ACC112 (cell line): ENCODE data around the gene CIT.
"Not testable (repeated sequence)": the region's sequence is repeated elsewhere in the genome, so short reads cannot be mapped to it uniquely, and the experiment has no call there.

Source experiments
- H2AFZ ChIP-seq: fragments of 200-600 bp; sonication (generic); one replicate; pipeline ENCODE4 v1.6.0; 2017; ENCODE audit warnings: antibody characterized with exemption, low read length; ENCODE audit not compliant: unreplicated experiment
- H3K27ac ChIP-seq: fragments of 200-600 bp; sonication (generic); 2 replicates; pipeline ENCODE4 v1.5.1; 2014; ENCODE audit warnings: low read depth, mild to moderate bottlenecking, antibody characterized with exemption, low read length, moderate library complexity
- H3K27me3 ChIP-seq: fragments of 200-600 bp; sonication (generic); 2 replicates; pipeline ENCODE4 v1.6.1; 2014; ENCODE audit warnings: mild to moderate bottlenecking, antibody characterized with exemption, low read length, moderate library complexity, mixed read lengths; ENCODE audit not compliant: insufficient read depth
- H3K36me3 ChIP-seq: fragments of 200-600 bp; sonication (generic); 2 replicates; pipeline ENCODE4 v1.6.1; 2016; ENCODE audit warnings: mild to moderate bottlenecking, antibody characterized with exemption, low read length, moderate library complexity, mixed read lengths; ENCODE audit not compliant: insufficient read depth
- H3K4me1 ChIP-seq: fragments of 200-600 bp; sonication (generic); one replicate; pipeline ENCODE4 v1.6.1; 2016; ENCODE audit warnings: low read length, mixed read lengths; ENCODE audit not compliant: insufficient read depth, unreplicated experiment, control insufficient read depth
- H3K4me3 ChIP-seq: fragments of 200-600 bp; sonication (generic); 2 replicates; pipeline ENCODE4 v1.5.1; 2014; ENCODE audit warnings: mild to moderate bottlenecking, low read depth, low read length
- H3K79me2 ChIP-seq: fragments of 200-600 bp; sonication (generic); one replicate; pipeline ENCODE4 v1.6.0; 2016; ENCODE audit warnings: low read length; ENCODE audit not compliant: control insufficient read depth, unreplicated experiment, insufficient read depth

CIT gene

DNA sequence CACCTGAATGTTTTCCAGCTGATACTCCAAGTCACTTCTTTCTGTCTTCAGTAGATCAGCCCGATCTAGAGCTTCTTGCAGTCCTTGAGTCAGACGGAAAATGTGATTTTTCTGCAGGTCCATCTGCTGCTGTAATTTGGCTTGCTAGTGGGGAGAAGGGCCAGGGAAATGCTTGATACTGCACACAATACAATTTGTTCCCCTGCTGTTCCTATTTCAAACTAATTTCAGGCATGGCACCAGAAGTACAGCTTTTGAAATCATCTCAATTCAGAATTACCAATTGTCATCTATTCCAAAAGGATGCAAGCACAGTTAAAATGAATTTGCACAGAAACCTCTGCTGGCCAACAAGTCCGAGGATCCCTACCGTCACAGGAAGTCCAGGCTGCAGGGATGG lies 155.8 kb downstream of the CIT start:
- Histone ChIP-seq H3K4me3 (no peak overlapping the region), H3K27ac (no peak overlapping the region), H3K36me3 (no peaks in the 10 kb centered on the region), H2AFZ (no peak overlapping the region), H3K4me1 (peaks cover 8% of the 10 kb centered on the region), H3K79me2 (no peaks in the 10 kb centered on the region), H3K27me3 (no peaks in the 10 kb centered on the region)

DNA sequence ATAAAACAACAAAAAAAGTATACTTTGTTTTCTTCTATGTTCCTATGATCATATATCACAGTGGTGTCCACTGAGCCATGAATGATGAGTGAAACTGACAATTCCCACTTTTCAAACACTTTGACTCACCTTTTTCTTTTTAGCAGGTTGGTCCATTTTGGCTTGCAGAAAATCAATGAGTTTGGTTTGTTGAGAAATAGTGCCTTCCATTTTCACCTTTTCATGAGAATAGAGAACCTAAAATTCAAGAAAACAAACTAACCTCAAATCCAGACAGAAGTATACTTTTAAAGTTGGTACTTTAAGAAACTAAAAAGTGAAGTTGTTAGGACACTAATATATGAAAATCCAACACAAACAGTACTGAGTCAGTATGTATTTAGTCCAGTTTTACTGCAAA lies 156.8 kb downstream of the CIT start:
- Histone ChIP-seq H3K36me3 (peaks cover 4% of the 10 kb centered on the region; the same call in 1 of the 2 replicates), H3K4me1 (peaks cover 17% of the 10 kb centered on the region), H2AFZ (no peak overlapping the region), H3K4me3 (no peak overlapping the region), H3K79me2 (no peaks in the 10 kb centered on the region), H3K27me3 (no peaks in the 10 kb centered on the region), H3K27ac (no peak overlapping the region)

DNA sequence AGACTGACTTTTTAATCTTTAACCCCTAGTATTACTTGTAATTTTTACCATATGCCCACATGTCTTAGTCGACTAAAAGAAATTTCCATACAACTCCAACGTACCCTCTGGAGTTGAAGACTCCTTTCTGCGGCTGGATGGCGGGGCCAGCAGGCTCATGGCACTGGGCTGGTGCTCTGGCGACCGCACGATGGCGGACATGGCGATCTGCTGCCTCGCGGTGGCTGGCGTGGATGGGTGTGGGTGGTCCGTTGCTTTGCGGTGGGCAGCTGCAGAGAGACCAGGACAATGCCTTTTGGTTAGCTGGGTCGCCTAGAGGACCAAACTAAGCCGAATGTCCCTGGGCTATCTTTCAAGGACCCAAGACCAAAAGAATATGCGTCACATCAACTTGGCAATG lies 159.0 kb downstream of the CIT start:
- Histone ChIP-seq H2AFZ (no peak overlapping the region), H3K4me3 (no peak overlapping the region), H3K4me1 (peaks cover 18% of the 10 kb centered on the region), H3K27me3 (no peaks in the 10 kb centered on the region), H3K27ac (no peak overlapping the region), H3K36me3 (peaks cover 23% of the 10 kb centered on the region), H3K79me2 (no peaks in the 10 kb centered on the region)

DNA sequence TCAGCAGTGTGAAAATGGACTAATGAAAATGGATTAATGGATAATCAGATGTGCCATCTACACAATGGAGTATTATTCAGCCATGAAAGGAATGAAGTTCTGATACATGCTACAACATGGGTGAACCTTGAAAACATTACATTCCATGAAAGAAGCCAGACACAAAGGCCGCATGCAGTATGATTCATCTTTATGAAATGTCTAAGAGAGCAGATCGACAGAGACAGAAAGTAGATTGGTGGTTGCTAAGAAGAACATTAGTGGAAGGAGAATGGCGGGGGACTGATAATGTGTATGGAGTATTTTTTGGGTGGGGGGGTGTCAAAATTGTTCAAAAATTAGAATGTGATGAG lies 161.9 kb downstream of the CIT start:
- Histone ChIP-seq H3K27ac (no peak overlapping the region), H3K36me3 (peaks cover 34% of the 10 kb centered on the region), H3K4me3 (no peak overlapping the region), H3K79me2 (no peaks in the 10 kb centered on the region), H3K27me3 (no peaks in the 10 kb centered on the region), H2AFZ (no peak overlapping the region), H3K4me1 (peaks cover 18% of the 10 kb centered on the region)

DNA sequence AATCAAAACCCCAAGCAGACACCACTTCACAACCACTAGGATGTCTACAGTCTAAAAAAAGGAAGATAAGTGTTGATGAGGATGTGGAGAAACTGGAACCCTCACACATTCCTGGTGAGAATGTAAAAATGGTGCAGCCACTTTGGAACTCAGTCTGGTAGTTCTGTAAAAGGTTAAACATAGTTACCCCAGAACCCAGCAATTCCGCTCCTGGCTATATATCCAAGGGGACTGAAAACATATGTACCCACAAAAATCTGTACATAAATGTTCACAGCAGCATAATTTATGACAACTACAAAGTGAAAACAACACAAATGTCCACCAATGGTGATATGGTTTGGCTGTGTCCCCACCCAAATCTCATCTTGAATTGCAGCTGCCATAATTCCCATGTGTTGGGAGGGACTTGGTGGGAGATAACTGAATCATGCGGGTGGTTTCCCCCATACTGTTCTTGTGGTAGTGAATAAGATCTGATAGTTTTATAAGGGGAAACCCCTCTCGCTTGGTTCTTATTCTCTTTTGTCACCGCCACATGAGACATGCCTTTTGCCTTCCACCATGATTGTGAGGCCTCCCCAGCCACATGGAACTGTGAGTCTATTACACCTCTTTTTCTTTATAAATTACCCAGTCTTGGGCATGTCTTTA lies 162.4 kb downstream of the CIT start:
- no peak overlapping the region for H3K4me3 ChIP-seq
- H3K4me1 ChIP-seq = peaks cover 18% of the 10 kb centered on the region
- H3K36me3 ChIP-seq = peaks cover 34% of the 10 kb centered on the region
- no peak overlapping the region for H2AFZ ChIP-seq
- no peaks in the 10 kb centered on the region for H3K79me2 ChIP-seq
- no peak overlapping the region for H3K27ac ChIP-seq
- H3K27me3 ChIP-seq = no peaks in the 10 kb centered on the region

DNA sequence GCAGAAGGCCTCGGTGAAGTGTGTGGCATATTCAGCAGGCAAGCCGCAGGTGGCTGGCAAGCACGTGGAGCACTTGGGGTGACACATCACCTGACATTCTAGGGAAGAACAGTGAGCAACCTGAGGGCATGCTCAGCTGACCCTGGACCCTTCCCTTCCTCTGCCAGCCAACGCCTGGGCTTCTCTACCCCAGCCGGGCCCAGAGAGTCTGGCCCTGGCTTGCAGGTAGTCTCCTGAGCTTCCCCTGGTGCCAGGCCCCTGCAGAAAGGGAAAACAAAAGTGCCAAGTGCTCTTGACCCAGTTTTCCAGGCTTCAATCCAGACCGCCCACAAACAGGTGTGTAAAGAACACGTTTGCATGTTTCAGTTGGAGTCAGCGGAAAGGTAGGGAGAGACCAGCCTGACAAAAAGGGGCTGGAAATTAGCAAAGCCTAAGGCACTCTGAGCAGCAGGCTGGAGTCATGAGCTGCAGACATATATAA lies 163.5 kb downstream of the CIT start:
- no peak overlapping the region for H2AFZ ChIP-seq
- peaks cover 41% of the 10 kb centered on the region for H3K36me3 ChIP-seq
- peaks cover 18% of the 10 kb centered on the region for H3K4me1 ChIP-seq
- H3K79me2 ChIP-seq = no peaks in the 10 kb centered on the region
- H3K27me3 ChIP-seq = no peaks in the 10 kb centered on the region
- no peak overlapping the region for H3K27ac ChIP-seq
- H3K4me3 ChIP-seq = no peak overlapping the region

DNA sequence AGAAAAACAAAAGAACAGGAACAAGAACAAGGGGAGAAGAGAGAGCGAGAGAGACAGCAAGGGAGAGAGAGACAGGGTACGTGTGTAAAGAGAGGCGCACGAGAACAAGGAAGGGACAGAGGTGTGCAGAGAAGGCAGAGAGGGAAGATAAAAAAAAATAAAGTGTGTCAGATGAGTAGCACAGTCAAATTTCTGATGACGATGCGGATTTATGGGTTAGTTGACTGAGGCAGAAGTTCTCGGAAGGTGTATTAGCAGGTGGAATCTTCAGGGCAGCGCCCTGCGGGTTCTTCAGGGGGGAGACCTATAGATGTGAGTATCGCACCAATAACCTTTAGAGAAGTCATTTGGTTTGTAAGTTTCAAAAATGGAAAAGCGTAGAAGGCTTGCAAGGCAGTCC lies 164.4 kb downstream of the CIT start:
- Histone ChIP-seq H2AFZ (no peak overlapping the region), H3K79me2 (no peaks in the 10 kb centered on the region), H3K27me3 (no peaks in the 10 kb centered on the region), H3K4me3 (no peak overlapping the region), H3K36me3 (peaks cover 41% of the 10 kb centered on the region), H3K27ac (no peak overlapping the region), H3K4me1 (peaks cover 18% of the 10 kb centered on the region)

DNA sequence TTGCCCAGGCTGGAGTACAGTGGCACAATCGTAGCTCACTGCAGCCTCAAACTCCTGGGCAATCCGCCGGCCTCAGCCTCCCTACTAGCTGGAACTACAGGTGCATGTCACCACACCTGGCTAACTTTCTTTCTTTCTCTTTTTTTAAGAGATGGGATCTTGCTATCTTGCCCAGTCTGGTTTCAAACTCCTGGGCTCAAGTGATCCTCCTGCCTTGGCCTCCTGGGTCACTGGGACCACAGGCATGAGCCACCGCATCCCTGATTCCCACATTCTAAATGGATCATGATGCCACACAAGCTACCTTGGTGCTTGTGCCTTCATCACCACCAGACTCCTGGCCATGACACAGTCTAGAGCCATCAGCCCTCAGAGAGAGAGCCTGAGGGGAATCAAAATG lies 165.4 kb downstream of the CIT start:
- Histone ChIP-seq H3K4me1 (peaks cover 14% of the 10 kb centered on the region), H3K4me3 (no peak overlapping the region), H3K27me3 (no peaks in the 10 kb centered on the region), H3K79me2 (no peaks in the 10 kb centered on the region), H3K36me3 (peaks cover 44% of the 10 kb centered on the region), H3K27ac (no peak overlapping the region), H2AFZ (no peak overlapping the region)

DNA sequence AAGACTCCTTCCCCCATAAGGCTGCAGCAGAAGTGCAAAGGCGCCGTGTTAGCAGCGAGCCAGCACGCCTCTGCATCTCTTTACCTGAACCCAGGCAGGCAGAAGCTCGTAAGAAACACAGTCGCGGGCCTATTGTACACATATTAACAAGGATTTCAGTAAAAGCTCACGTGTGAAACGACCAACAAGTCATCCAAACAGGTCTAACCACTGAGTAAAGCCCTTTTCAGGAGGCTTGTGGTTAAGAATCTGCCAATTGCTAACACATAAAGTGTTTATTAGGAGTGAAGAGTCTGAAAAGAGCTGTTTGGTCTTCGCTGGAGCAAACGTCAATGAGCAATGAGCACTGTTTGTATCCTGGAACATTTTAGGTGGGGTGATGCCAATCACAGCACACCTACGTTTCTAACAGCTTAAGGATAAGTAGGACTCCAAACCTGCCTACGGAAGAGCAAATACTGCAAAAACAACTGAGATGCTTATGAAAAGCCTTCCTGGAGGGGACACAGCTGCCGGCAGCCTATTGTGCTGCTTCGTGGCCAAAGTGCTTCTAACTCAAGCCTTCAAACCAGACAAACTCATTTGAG lies 166.1 kb downstream of the CIT start:
- H3K4me1 ChIP-seq = peaks cover 8% of the 10 kb centered on the region
- H3K36me3 ChIP-seq = peaks cover 44% of the 10 kb centered on the region

DNA sequence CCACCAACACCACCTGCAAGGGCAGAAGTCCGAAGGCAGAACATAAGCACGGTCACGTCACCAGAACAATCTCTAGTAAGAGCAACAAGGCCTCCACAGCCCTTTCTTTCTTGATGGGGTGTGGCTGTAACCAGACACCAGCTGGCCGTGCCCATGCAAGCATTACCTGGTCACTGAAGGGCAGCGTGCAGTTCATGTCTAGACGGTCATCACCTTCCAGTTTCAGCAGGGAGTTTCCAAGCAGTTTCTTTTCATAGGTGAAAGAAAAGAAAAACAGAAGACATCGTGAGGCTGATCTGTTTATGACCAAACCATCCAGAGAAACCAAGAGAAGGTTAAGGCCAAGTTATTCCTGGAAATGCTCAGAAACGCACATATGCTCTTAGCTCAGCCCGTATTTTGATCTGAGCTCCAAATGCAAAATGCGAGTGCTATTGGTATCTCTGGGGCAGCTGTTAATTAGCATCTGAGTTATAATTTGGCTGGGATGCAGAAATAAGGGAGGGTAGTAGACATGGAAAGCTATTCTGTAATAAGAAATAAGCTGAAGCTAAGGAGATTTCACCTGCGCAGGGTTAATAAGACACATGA lies 166.7 kb downstream of the CIT start:
- Histone ChIP-seq H2AFZ (no peak overlapping the region), H3K4me3 (no peak overlapping the region), H3K27me3 (no peaks in the 10 kb centered on the region), H3K79me2 (no peaks in the 10 kb centered on the region), H3K27ac (no peak overlapping the region), H3K4me1 (peaks cover 2% of the 10 kb centered on the region), H3K36me3 (peaks cover 41% of the 10 kb centered on the region)

More for the DNA sequence above, 166.1 kb downstream of the CIT start:
- no peaks in the 10 kb centered on the region for H3K79me2 ChIP-seq
- H2AFZ ChIP-seq = no peak overlapping the region
- H3K4me3 ChIP-seq = no peak overlapping the region
- H3K27ac ChIP-seq = no peak overlapping the region
- H3K27me3 ChIP-seq = no peaks in the 10 kb centered on the region

DNA sequence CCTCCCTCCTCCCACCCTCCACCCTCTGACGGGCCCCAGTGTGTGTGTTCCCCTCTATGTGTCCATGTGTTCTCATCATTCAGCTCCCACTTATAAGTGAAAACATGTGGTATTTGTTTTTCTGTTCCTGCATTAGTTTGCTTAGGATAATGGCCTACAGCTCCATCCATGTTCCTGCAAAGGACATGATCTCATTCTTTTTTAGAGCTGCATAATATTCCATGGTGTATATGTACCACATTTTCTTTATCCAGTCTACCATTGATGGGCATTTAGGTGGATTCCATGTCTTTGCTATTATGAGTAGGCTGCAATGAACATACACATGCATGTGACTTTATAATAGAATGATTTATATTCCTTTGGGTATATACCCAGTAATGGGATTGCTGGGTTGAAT lies 170.7 kb downstream of the CIT start:
- H3K27ac ChIP-seq, H3K27me3 ChIP-seq, H3K4me3 ChIP-seq, H3K4me1 ChIP-seq, H3K79me2 ChIP-seq, H2AFZ ChIP-seq: not testable (repeated sequence)
- H3K36me3 ChIP-seq = peaks cover 11% of the 10 kb centered on the region; the same call in 1 of the 2 replicates
